GM13977 (cell line): ENCODE measurements around the gene SLC25A25.

Experiments used
- DNase-seq: peaks from one replicate; pipeline ENCODE4 v3.0.0; 2012; ENCODE audit warnings: low spot score
- CTCF ChIP-seq: IDR thresholded peaks from 2 replicates; pipeline ENCODE4 v1.5.1; 2012; ENCODE audit warnings: mild to moderate bottlenecking, control low read depth; ENCODE audit not compliant: insufficient read depth; ENCODE audit errors: extremely low read depth, missing control alignments
- in situ Hi-C: fragments of 300-500 bp; cut with MboI; formaldehyde crosslinking; loops from one replicate; pipeline ENCODE4 v1.12.0; 2022; ENCODE audit warnings: low sequenced_read_pairs, low pct_unique_long_range_greater_than_20kb, mixed read lengths, inconsistent platforms; ENCODE audit not compliant: unreplicated experiment

SLC25A25 gene

GRCh38 chr9:128149951-128150593 lies 82.0 kb downstream of the SLC25A25 start:
- no peak for TF ChIP-seq CTCF
- in situ Hi-C loops = no loop called here
- DNase-seq = no peak

- in situ Hi-C loops = no loop called here
- no peak for DNase-seq
- peak; percentile 41 for TF ChIP-seq CTCF
Observed at GRCh38 chr9:128150594-128151308, 82.7 kb downstream of the SLC25A25 start.

- in situ Hi-C loops = no loop called here
- no peak for TF ChIP-seq CTCF
- DNase-seq = no peak
Observed at GRCh38 chr9:128151309-128152132, 83.5 kb downstream of the SLC25A25 start.

- no peak for DNase-seq
- no peak for TF ChIP-seq CTCF
- in situ Hi-C loops = no loop called here
Observed at GRCh38 chr9:128152133-128153059, 84.4 kb downstream of the SLC25A25 start.

GRCh38 chr9:128153060-128153946 lies 85.3 kb downstream of the SLC25A25 start:
- DNase-seq = no peak
- TF ChIP-seq CTCF = no peak
- in situ Hi-C loops = no loop called here
